ENCODE results near the gene ATP8B3. TPM values are rescaled to one million over a fixed set of nuclear protein-coding genes. Genes with fewer than 3 reads are reported as not detected.

ATP8B3 gene
- polyA plus RNA-seq, 1 donor: 1.1 TPM

GRCh38 chr19:1849886-1850398, 37.9 kb upstream of the ATP8B3 start:
- DNase-seq: no peak

- DNase-seq: no peak
These were observed 37.0 kb upstream of the ATP8B3 start for GRCh38 chr19:1849132-1849474.

- DNase-seq: peak; percentile 95
These were observed 36.5 kb upstream of the ATP8B3 start, which contains the start of gene REXO1 for GRCh38 chr19:1848399-1849131. Gene REXO1, minus strand, starts transcription at chr19:1848483. Its CDS starts 125 bp downstream, at chr19:1848358.

- DNase-seq: peak; percentile 64
These were observed 35.8 kb upstream of the ATP8B3 start for GRCh38 chr19:1847684-1848398.

- DNase-seq: no peak
These were observed 35.2 kb upstream of the ATP8B3 start for GRCh38 chr19:1847348-1847683.

GRCh38 chr19:1846517-1847204, 34.6 kb upstream of the ATP8B3 start:
- DNase-seq: no peak

- DNase-seq: no peak
These were observed 33.6 kb upstream of the ATP8B3 start for GRCh38 chr19:1845642-1846041.

- no peak for DNase-seq
These were observed 33.0 kb upstream of the ATP8B3 start for GRCh38 chr19:1845125-1845515.

- DNase-seq: no peak
These were observed 32.5 kb upstream of the ATP8B3 start for GRCh38 chr19:1844513-1845124.

GRCh38 chr19:1843646-1844394, 31.7 kb upstream of the ATP8B3 start:
- no peak for DNase-seq

- DNase-seq: no peak
These were observed 31.0 kb upstream of the ATP8B3 start for GRCh38 chr19:1843116-1843515.

- DNase-seq: no peak
These were observed 29.3 kb upstream of the ATP8B3 start for GRCh38 chr19:1841209-1841924.

- no peak for DNase-seq
These were observed 28.6 kb upstream of the ATP8B3 start for GRCh38 chr19:1840541-1841115.

- no peak for DNase-seq
These were observed 27.8 kb upstream of the ATP8B3 start for GRCh38 chr19:1839658-1840540.

- DNase-seq: no peak
These were observed 25.6 kb upstream of the ATP8B3 start for GRCh38 chr19:1837625-1838105.

- no peak for DNase-seq
These were observed 25.1 kb upstream of the ATP8B3 start for GRCh38 chr19:1837222-1837565.

GRCh38 chr19:1836458-1837221, 24.6 kb upstream of the ATP8B3 start:
- DNase-seq: no peak

GRCh38 chr19:1833540-1833939, 21.5 kb upstream of the ATP8B3 start:
- no peak for DNase-seq

GRCh38 chr19:1832046-1832663, 20.1 kb upstream of the ATP8B3 start:
- DNase-seq: no peak
